IPS DF 6.9 (cell line): Measurements from ENCODE around the gene SLC12A3.
"Not testable (repeated sequence)": the region's sequence is repeated elsewhere in the genome, so short reads cannot be mapped to it uniquely, and the experiment has no call there.

ENCODE experiments used
- DNase-seq: peaks from one replicate; pipeline ENCODE4 v3.0.0-alpha.2; 2013; ENCODE audit warnings: low read depth, low spot score
- H3K27ac ChIP-seq: one replicate; pipeline ENCODE4 v1.5.1; 2013; ENCODE audit warnings: low read length, control low read depth
- H3K27me3 ChIP-seq: 2 replicates; pipeline ENCODE4 v1.6.1; 2013; ENCODE audit warnings: mild to moderate bottlenecking, low read length; ENCODE audit not compliant: control insufficient read depth, insufficient read depth
- H3K36me3 ChIP-seq: 2 replicates; pipeline ENCODE4 v1.6.1; 2013; ENCODE audit warnings: low read length; ENCODE audit not compliant: control insufficient read depth, insufficient read depth
- H3K4me1 ChIP-seq: 2 replicates; pipeline ENCODE4 v1.6.1; 2013; ENCODE audit warnings: low read length; ENCODE audit not compliant: control insufficient read depth, insufficient read depth
- H3K4me3 ChIP-seq: 2 replicates; pipeline ENCODE4 v1.5.1; 2013; ENCODE audit warnings: mild to moderate bottlenecking, low read length
- H3K9me3 ChIP-seq: 2 replicates; pipeline ENCODE4 v1.6.1; 2013; ENCODE audit warnings: low read length, inconsistent platforms; ENCODE audit not compliant: control insufficient read depth, insufficient read depth
- WGBS: extraction: QIAGEN DNeasy Blood & Tissue Kit; methylation state at CpG from one replicate; pipeline ENCODE4 v1.1.7; 2013; ENCODE audit warnings: mixed read lengths, missing lambda C conversion rate; ENCODE audit not compliant: insufficient read length, insufficient coverage; 5-methylcytosine and 5-hydroxymethylcytosine counted together

SLC12A3 gene

DNA sequence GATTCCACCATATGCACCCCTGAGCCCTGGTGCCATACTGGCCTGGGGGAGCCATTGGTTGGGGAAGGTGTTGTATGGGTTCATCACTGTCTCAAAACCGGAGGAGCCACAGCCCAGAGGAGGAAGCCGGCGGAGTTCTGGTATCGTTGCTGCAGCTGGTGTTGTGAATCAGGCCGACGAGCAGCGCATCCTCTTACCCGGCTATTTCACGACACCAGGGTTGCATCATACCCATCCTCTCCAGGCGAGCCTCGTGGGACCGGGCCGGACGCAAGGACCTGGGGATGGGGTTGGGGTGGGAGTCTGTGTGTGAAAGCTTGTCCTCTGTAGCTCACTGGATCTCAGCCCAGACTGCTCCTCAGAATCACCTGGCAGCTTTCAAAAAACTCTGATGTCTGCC, 6.6 kb upstream of the SLC12A3 start:
- Histone ChIP-seq H3K4me3 (no peak overlapping the region), H3K36me3 (no peaks in the 10 kb centered on the region), H3K9me3 (no peaks in the 10 kb centered on the region), H3K4me1 (no peaks in the 10 kb centered on the region), H3K27me3 (no peaks in the 10 kb centered on the region), H3K27ac (no peak overlapping the region)
- no CpG with 5 or more reads among the region's 14 CpGs for WGBS
- no peak for DNase-seq

DNA sequence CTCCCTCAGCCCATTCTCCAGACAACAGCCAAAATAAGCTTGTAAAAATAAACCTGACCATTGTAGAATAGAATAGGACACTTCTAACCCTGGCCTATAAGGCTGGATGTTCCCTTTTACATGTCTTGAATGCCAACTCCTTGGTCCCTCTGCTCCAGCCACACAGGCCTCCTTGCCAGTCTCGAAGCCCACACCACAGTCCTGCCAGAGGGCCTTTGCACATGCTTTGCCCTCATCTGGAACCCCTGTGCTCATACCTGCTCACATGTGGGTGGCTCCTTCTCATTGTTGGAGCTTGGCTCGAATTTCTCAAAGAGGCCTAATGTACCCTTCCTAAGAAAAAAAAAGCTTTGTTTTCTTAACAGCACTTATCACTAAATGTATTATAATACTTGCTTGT, 5.4 kb upstream of the SLC12A3 start:
- DNase-seq, result no peak
- Histone ChIP-seq H3K9me3 (no peaks in the 10 kb centered on the region), H3K4me3 (no peak overlapping the region), H3K4me1 (no peaks in the 10 kb centered on the region), H3K27me3 (no peaks in the 10 kb centered on the region), H3K36me3 (no peaks in the 10 kb centered on the region), H3K27ac (no peak overlapping the region)
- no CpG with 5 or more reads among the region's 2 CpGs for WGBS

- Histone ChIP-seq H3K4me3 (no peak overlapping the region), H3K27ac (no peak overlapping the region)
These were observed 4.6 kb upstream of the SLC12A3 start for GRCh38 chr16:56860226-56861020.

DNA sequence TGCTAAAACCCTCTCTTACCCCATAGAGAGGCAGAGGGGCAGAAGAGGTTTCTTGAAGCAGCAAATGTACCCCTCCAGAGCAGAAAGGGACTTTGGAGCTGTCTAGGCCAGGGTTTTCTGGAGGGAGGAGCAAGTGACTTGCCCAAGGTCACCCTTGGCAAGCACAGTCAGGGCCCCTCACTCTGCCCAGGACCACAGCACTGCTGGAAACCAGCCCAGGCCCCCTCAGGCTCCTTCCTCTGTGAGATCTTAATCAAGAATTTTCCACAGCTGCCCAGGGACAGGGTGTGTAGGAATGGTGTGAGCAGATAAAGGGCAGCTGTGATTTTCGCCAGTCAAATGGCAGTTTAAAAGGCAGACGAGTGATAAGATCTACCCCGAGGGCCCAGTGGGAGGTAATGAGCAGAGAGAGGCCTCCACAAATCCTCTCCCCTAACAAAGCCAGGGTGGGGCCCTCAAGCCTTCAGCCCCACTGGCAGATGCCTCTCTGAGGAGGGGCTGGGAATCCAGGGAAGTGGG, 3.9 kb upstream of the SLC12A3 start:
- Histone ChIP-seq H3K9me3 (no peaks in the 10 kb centered on the region), H3K4me1 (no peaks in the 10 kb centered on the region), H3K27me3 (no peaks in the 10 kb centered on the region), H3K36me3 (no peaks in the 10 kb centered on the region), H3K4me3 (no peak overlapping the region), H3K27ac (no peak overlapping the region)
- no CpG with 5 or more reads among the region's 3 CpGs for WGBS
- no peak for DNase-seq

More at GRCh38 chr16:56860226-56861020, 4.6 kb upstream of the SLC12A3 start:
- Histone ChIP-seq H3K9me3 (no peaks in the 10 kb centered on the region), H3K27me3 (no peaks in the 10 kb centered on the region), H3K36me3 (no peaks in the 10 kb centered on the region), H3K4me1 (no peaks in the 10 kb centered on the region)
- WGBS, result no CpG with 5 or more reads among the region's 9 CpGs
- no peak for DNase-seq

- H3K27me3 ChIP-seq, result no peaks in the 10 kb centered on the region
- H3K27ac ChIP-seq, result no peak overlapping the region
- no peak for DNase-seq
- no peaks in the 10 kb centered on the region for H3K9me3 ChIP-seq
- H3K36me3 ChIP-seq, result no peaks in the 10 kb centered on the region
- no CpG with 5 or more reads among the region's 8 CpGs for WGBS
- H3K4me3 ChIP-seq, result no peak overlapping the region
- H3K4me1 ChIP-seq, result no peaks in the 10 kb centered on the region
These were observed 3.3 kb upstream of the SLC12A3 start for GRCh38 chr16:56861756-56862155.

GRCh38 chr16:56862776-56863175, 2.2 kb upstream of the SLC12A3 start:
- no peaks in the 10 kb centered on the region for H3K27me3 ChIP-seq
- H3K36me3 ChIP-seq, result no peaks in the 10 kb centered on the region
- no CpG with 5 or more reads among the region's 5 CpGs for WGBS
- H3K4me1 ChIP-seq, result peaks cover 3% of the 10 kb centered on the region; the same call in 1 of the 2 replicates
- no peak overlapping the region for H3K27ac ChIP-seq
- H3K4me3 ChIP-seq, result no peak overlapping the region
- no peak for DNase-seq
- H3K9me3 ChIP-seq, result no peaks in the 10 kb centered on the region

DNA sequence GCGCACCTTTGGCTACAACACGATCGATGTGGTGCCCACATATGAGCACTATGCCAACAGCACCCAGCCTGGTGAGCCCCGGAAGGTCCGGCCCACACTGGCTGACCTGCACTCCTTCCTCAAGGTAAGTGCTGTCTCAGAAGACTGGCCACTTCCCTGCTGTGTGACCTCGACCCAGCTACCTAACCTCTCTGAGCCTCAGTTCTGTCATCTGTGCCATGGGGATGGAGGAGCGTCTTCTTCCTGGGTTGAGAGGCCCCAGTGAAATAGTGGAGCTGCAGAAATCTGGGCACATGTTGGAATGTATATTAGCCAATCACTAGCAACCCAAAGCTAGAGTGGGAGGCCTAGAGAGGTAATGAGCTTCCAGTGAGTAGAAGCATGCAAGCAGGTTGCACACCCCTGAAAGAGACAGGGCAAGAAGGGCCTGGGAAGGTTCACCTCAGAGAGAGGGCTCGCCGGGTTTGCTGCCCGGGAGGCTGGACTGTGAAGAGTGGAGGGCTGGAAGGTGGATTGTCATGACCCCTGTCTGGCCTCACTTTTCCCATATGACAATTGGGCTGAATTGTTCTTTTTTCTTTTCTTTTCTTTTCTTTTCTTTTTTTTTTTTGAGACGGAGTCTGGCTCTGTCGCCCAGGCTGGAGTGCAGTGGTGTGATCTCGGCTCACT, 521 bp downstream of the SLC12A3 start:
- no peaks in the 10 kb centered on the region for H3K27me3 ChIP-seq
- no peak for DNase-seq
- peaks cover 3% of the 10 kb centered on the region; the same call in 1 of the 2 replicates for H3K4me1 ChIP-seq
- WGBS, result no CpG with 5 or more reads among the region's 13 CpGs
- H3K4me3 ChIP-seq, result no peak overlapping the region
- no peak overlapping the region for H3K27ac ChIP-seq
- no peaks in the 10 kb centered on the region for H3K9me3 ChIP-seq
- H3K36me3 ChIP-seq, result no peaks in the 10 kb centered on the region

DNA sequence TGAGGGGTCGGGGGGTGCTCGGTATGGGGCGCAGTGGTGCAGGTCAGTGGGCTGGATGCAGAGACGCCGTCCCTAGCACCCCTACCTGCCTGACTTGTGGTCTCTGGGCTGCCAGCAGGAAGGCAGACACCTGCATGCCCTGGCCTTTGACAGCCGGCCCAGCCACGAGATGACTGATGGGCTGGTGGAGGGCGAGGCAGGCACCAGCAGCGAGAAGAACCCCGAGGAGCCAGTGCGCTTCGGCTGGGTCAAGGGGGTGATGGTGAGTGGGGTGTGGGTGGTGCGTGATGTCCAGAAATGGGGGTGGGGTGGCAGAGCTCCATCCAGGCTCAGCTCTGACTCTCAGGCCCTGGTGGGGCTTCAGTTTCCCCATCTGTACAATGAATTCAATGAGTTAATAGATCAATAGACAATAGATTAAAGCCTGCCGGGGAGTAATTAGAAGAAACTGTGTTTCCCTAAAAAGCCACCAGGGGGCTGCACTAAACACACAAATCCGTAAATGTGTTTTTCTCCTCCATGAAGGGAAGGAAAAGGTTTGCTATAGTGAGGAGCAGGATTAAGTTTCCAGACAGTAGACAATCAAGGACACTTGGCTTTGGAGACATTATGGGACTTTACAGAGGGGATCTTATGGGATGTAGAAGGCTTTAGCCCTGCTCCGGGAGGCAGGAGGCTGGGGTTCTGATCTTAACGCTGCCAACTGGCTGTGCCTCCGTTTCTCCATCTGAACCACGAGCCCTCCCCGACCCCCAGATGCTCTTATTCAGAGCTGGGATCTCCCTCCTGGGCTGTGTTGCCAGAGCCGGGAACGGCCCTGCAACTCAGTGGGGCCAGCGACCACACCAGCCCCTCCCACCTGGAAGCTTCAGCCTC, 2.2 kb downstream of the SLC12A3 start:
- no peak for DNase-seq
- no peak overlapping the region for H3K27ac ChIP-seq
- peaks cover 3% of the 10 kb centered on the region; the same call in 1 of the 2 replicates for H3K4me1 ChIP-seq
- H3K27me3 ChIP-seq, result no peaks in the 10 kb centered on the region
- H3K9me3 ChIP-seq, result no peaks in the 10 kb centered on the region
- H3K36me3 ChIP-seq, result no peaks in the 10 kb centered on the region
- H3K4me3 ChIP-seq, result no peak overlapping the region
- no CpG with 5 or more reads among the region's 23 CpGs for WGBS

GRCh38 chr16:56868175-56868574, 3.2 kb downstream of the SLC12A3 start:
- peaks cover 3% of the 10 kb centered on the region; the same call in 1 of the 2 replicates for H3K4me1 ChIP-seq
- no peaks in the 10 kb centered on the region for H3K36me3 ChIP-seq
- no peaks in the 10 kb centered on the region for H3K9me3 ChIP-seq
- WGBS, result no CpG with 5 or more reads among the region's 9 CpGs
- no peak for DNase-seq
- no peak overlapping the region for H3K27ac ChIP-seq
- H3K4me3 ChIP-seq, result no peak overlapping the region
- no peaks in the 10 kb centered on the region for H3K27me3 ChIP-seq

- not testable (repeated sequence) for H3K4me1 ChIP-seq, DNase-seq, H3K4me3 ChIP-seq, H3K27ac ChIP-seq, H3K27me3 ChIP-seq, H3K36me3 ChIP-seq, H3K9me3 ChIP-seq
- no CpG with 5 or more reads among the region's 5 CpGs for WGBS
These were observed 3.8 kb downstream of the SLC12A3 start for GRCh38 chr16:56868766-56869165.
